ENCODE results near the gene SCNN1G. TPM values are rescaled to one million over a fixed set of nuclear protein-coding genes. Genes with fewer than 3 reads are reported as not detected.

SCNN1G gene
- total RNA-seq, 1 experiment from 2014 or later: 1.3 TPM

DNA sequence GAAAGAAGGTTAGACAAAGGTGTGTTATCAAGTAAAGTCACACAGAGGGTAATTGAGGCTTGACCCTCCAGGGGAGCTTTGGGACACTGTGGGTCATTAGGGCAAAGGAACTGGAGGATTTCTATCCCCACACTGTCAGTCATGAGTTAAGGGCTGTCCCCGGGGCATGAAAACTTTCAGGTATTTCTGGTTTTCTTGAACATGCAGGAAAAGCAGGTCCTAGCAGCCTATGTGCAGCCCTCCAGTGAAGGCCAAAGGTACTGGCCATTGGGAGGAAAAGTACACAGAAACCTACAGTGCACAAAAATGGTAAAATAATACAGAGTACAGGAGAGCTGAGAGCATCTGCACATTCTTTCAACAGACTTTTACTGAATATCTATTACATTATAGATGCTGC is 75.1 kb downstream of the SCNN1G start:
- DNase-seq (ENCODE audit: low spot score): no peak
- no peak for ATAC-seq
- ChIA-PET POLR2A (no interaction called here), CTCF (interaction anchor here (0.6 kb wide), 1 partner anchor 188 kb away, joined by 4 read pairs; no protein-coding TSS in a partner anchor)
- no peaks in the 10 kb centered on the region for H3K9me3 Mint-ChIP-seq
- peaks cover 6% of the 10 kb centered on the region; the same call in 1 of the 2 replicates for H3K4me1 Mint-ChIP-seq
- H3K27ac Mint-ChIP-seq: no peak overlapping the region
- H3K27me3 Mint-ChIP-seq (ENCODE audit: low read depth): no peaks in the 10 kb centered on the region; the same call in 1 of the 2 replicates
- no peaks in the 10 kb centered on the region for H3K36me3 Mint-ChIP-seq
- TF ChIP-seq, protein P1, sequence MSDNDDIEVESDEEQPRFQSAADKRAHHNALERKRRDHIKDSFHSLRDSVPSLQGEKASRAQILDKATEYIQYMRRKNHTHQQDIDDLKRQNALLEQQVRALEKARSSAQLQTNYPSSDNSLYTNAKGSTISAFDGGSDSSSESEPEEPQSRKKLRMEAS (CRISPR knock-in tag; IDR thresholded peaks at IDR 0.05): no peak
- no peak for TF ChIP-seq TEAD4 (CRISPR knock-in tag; IDR thresholded peaks at IDR 0.05)
- TF ChIP-seq HMGA2 (CRISPR knock-in tag; IDR thresholded peaks at IDR 0.05): no peak
- no peak for TF ChIP-seq ATF1 (CRISPR knock-in tag; IDR thresholded peaks at IDR 0.05)
- no peak for TF ChIP-seq GABPB1 (CRISPR knock-in tag; IDR thresholded peaks at IDR 0.05)
- H3K4me3 Mint-ChIP-seq: no peak overlapping the region

DNA sequence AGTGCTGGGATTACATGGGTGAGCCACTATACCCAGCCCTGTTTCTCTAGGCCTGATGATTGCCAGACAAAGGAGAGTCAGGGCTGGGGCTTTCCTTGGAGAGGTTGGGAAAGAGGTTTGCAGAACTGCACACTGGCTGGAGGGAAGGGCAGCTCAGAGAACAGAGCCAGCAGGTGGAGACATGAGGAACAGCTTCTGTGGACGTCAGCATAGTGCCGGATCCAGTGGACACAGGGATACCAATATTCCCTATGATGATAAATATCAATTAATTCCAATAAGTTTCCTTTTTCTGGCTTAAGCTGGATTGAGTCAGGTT is 76.3 kb downstream of the SCNN1G start:
- no peak for ATAC-seq
- DNase-seq (ENCODE audit: low spot score): no peak
- CTCF ChIA-PET: interaction anchor here (1.0 kb wide), 1 partner anchor 177 kb away, joined by 4 read pairs; no protein-coding TSS in a partner anchor
- TF ChIP-seq JAZF1 (CRISPR knock-in tag; IDR thresholded peaks at IDR 0.05): no peak
- TF ChIP-seq, protein P2, sequence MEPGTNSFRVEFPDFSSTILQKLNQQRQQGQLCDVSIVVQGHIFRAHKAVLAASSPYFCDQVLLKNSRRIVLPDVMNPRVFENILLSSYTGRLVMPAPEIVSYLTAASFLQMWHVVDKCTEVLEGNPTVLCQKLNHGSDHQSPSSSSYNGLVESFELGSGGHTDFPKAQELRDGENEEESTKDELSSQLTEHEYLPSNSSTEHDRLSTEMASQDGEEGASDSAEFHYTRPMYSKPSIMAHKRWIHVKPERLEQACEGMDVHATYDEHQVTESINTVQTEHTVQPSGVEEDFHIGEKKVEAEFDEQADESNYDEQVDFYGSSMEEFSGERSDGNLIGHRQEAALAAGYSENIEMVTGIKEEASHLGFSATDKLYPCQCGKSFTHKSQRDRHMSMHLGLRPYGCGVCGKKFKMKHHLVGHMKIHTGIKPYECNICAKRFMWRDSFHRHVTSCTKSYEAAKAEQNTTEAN (CRISPR knock-in tag; IDR thresholded peaks at IDR 0.05): no peak
- TF ChIP-seq, protein P3, sequence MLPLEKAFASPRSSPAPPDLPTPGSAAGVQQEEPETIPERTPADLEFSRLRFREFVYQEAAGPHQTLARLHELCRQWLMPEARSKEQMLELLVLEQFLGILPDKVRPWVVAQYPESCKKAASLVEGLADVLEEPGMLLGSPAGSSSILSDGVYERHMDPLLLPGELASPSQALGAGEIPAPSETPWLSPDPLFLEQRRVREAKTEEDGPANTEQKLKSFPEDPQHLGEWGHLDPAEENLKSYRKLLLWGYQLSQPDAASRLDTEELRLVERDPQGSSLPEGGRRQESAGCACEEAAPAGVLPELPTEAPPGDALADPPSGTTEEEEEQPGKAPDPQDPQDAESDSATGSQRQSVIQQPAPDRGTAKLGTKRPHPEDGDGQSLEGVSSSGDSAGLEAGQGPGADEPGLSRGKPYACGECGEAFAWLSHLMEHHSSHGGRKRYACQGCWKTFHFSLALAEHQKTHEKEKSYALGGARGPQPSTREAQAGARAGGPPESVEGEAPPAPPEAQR (CRISPR knock-in tag; IDR thresholded peaks at IDR 0.05): no peak
- no peak for TF ChIP-seq IRF2 (CRISPR knock-in tag; IDR thresholded peaks at IDR 0.05; ENCODE audit: borderline replicate concordance, low read depth)
- no peak for TF ChIP-seq CBFB (CRISPR knock-in tag; IDR thresholded peaks at IDR 0.05; ENCODE audit: low read depth)
- TF ChIP-seq, protein P4, sequence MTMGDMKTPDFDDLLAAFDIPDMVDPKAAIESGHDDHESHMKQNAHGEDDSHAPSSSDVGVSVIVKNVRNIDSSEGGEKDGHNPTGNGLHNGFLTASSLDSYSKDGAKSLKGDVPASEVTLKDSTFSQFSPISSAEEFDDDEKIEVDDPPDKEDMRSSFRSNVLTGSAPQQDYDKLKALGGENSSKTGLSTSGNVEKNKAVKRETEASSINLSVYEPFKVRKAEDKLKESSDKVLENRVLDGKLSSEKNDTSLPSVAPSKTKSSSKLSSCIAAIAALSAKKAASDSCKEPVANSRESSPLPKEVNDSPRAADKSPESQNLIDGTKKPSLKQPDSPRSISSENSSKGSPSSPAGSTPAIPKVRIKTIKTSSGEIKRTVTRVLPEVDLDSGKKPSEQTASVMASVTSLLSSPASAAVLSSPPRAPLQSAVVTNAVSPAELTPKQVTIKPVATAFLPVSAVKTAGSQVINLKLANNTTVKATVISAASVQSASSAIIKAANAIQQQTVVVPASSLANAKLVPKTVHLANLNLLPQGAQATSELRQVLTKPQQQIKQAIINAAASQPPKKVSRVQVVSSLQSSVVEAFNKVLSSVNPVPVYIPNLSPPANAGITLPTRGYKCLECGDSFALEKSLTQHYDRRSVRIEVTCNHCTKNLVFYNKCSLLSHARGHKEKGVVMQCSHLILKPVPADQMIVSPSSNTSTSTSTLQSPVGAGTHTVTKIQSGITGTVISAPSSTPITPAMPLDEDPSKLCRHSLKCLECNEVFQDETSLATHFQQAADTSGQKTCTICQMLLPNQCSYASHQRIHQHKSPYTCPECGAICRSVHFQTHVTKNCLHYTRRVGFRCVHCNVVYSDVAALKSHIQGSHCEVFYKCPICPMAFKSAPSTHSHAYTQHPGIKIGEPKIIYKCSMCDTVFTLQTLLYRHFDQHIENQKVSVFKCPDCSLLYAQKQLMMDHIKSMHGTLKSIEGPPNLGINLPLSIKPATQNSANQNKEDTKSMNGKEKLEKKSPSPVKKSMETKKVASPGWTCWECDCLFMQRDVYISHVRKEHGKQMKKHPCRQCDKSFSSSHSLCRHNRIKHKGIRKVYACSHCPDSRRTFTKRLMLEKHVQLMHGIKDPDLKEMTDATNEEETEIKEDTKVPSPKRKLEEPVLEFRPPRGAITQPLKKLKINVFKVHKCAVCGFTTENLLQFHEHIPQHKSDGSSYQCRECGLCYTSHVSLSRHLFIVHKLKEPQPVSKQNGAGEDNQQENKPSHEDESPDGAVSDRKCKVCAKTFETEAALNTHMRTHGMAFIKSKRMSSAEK (CRISPR knock-in tag; IDR thresholded peaks at IDR 0.05; ENCODE audit: borderline replicate concordance): no peak
- no peak for TF ChIP-seq NR3C1 (CRISPR knock-in tag; conservative IDR thresholded peaks at IDR 0.05; ENCODE audit: low read depth)
- no peak for TF ChIP-seq ZNF396 (CRISPR knock-in tag; IDR thresholded peaks at IDR 0.05; ENCODE audit: borderline replicate concordance)
- TF ChIP-seq, protein P5, sequence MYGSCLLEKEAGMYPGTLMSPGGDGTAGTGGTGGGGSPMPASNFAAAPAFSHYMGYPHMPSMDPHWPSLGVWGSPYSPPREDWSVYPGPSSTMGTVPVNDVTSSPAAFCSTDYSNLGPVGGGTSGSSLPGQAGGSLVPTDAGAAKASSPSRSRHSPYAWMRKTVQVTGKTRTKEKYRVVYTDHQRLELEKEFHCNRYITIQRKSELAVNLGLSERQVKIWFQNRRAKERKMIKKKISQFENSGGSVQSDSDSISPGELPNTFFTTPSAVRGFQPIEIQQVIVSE (CRISPR knock-in tag; IDR thresholded peaks at IDR 0.05; ENCODE audit: borderline replicate concordance): no peak
- no peak for TF ChIP-seq SOX15 (CRISPR knock-in tag; IDR thresholded peaks at IDR 0.05)
- no peak for TF ChIP-seq ZNF138 (CRISPR knock-in tag; conservative IDR thresholded peaks at IDR 0.05)
- no peak for TF ChIP-seq CREM (CRISPR knock-in tag; IDR thresholded peaks at IDR 0.05)
- no peak for TF ChIP-seq NFE2L1 (CRISPR knock-in tag; IDR thresholded peaks at IDR 0.05)
- H3K36me3 Mint-ChIP-seq: no peaks in the 10 kb centered on the region
- H3K4me3 Mint-ChIP-seq: no peak overlapping the region
- POLR2A ChIA-PET: no interaction called here
- no peaks in the 10 kb centered on the region for H3K9me3 Mint-ChIP-seq
- H3K4me1 Mint-ChIP-seq: peaks cover 6% of the 10 kb centered on the region; the same call in 1 of the 2 replicates
- H3K27me3 Mint-ChIP-seq (ENCODE audit: low read depth): no peaks in the 10 kb centered on the region; the same call in 1 of the 2 replicates
- no peak overlapping the region for H3K27ac Mint-ChIP-seq

Other genes with a start within 250 kb of the SCNN1G start
- gene USP31, start 33.3 kb upstream of the SCNN1G start, total RNA-seq (2021): 13.3 to 17.4 TPM (median 13.7 TPM) in 3 replicates
- 3.4 to 4.8 TPM (median 3.6 TPM) in 3 replicates for gene SCNN1B, start 119.6 kb downstream of the SCNN1G start, total RNA-seq (2021)

Measured in WTC11 (cell line).